ENCODE measurements around the gene SWSAP1.
A peak's percentile ranks its signal among the peaks of the same experiment; 100 is the strongest.
"Not testable (repeated sequence)": the region's sequence is repeated elsewhere in the genome, so short reads cannot be mapped to it uniquely, and the experiment has no call there.

The SWSAP1 gene

GRCh38 chr19:11374433-11375142 lies at the start of gene SWSAP1:
Gene SWSAP1 (plus strand): TSS chr19:11374666. CDS start chr19:11374681, 15 bp downstream.
- DNase-seq: peak; percentile 99

GRCh38 chr19:11324748-11325389 lies 49.6 kb upstream of the SWSAP1 start:
- DNase-seq: no peak

GRCh38 chr19:11325544-11325943 lies 48.9 kb upstream of the SWSAP1 start:
- DNase-seq: no peak

- DNase-seq: no peak
Measured at GRCh38 chr19:11330127-11330526, 44.3 kb upstream of the SWSAP1 start.

GRCh38 chr19:11331502-11331901 lies 43.0 kb upstream of the SWSAP1 start:
- no peak for DNase-seq

- no peak for DNase-seq
Measured at GRCh38 chr19:11332822-11333221, 41.6 kb upstream of the SWSAP1 start.

- DNase-seq: not testable (repeated sequence)
Measured at GRCh38 chr19:11333838-11334237, 40.6 kb upstream of the SWSAP1 start.

GRCh38 chr19:11335449-11336146 lies 38.9 kb upstream of the SWSAP1 start:
- no peak for DNase-seq

GRCh38 chr19:11337080-11337479 lies 37.4 kb upstream of the SWSAP1 start:
- peak; percentile 15 for DNase-seq

GRCh38 chr19:11338121-11338520 lies 36.3 kb upstream of the SWSAP1 start:
- DNase-seq: no peak

- no peak for DNase-seq
Measured at GRCh38 chr19:11338569-11339253, 35.8 kb upstream of the SWSAP1 start.

GRCh38 chr19:11339254-11340098 lies 35.0 kb upstream of the SWSAP1 start, which contains the start of gene RAB3D:
Gene RAB3D (minus strand): TSS chr19:11339657. CDS start chr19:11337399, 2,258 bp downstream.
- DNase-seq: peak; percentile 84

GRCh38 chr19:11340099-11340467 lies 34.4 kb upstream of the SWSAP1 start:
- DNase-seq: not testable (repeated sequence)

- DNase-seq: no peak
Measured at GRCh38 chr19:11342429-11342828, 32.0 kb upstream of the SWSAP1 start.

- DNase-seq: no peak
Measured at GRCh38 chr19:11345122-11345803, 29.2 kb upstream of the SWSAP1 start.

GRCh38 chr19:11346104-11346940 lies 28.1 kb upstream of the SWSAP1 start, which contains the start of the genes CCDC159 and TMEM205:
Gene CCDC159 (plus strand): TSS chr19:11346519. CDS start chr19:11346607, 88 bp downstream.
Gene TMEM205 (minus strand): TSS chr19:11346268. CDS start chr19:11345619, 649 bp downstream.
- peak; percentile 99 for DNase-seq

GRCh38 chr19:11347546-11348039 lies 26.9 kb upstream of the SWSAP1 start:
- DNase-seq: no peak

GRCh38 chr19:11349171-11349570 lies 25.3 kb upstream of the SWSAP1 start:
- DNase-seq: no peak

GRCh38 chr19:11354102-11354501 lies 20.4 kb upstream of the SWSAP1 start:
- DNase-seq: not testable (repeated sequence)
